NT2/D1 (cell line): ENCODE data around the gene RBPMS2.

Experiments
- SUZ12 ChIP-seq: IDR thresholded peaks from 2 replicates; pipeline ENCODE4 v1.6.1; 2011; ENCODE audit not compliant: insufficient read length, insufficient read depth; ENCODE audit errors: extremely low read depth
- YY1 ChIP-seq: IDR thresholded peaks from 2 replicates; pipeline ENCODE4 v1.6.1; 2011; ENCODE audit not compliant: insufficient read length, insufficient read depth
- ZNF274 ChIP-seq: IDR thresholded peaks from 2 replicates; pipeline ENCODE4 v1.6.1; 2011; ENCODE audit warnings: mild to moderate bottlenecking, low read depth, low read length

GRCh38 chr15:64732156-64732860 is 43.1 kb downstream of the RBPMS2 start:
- no peak for TF ChIP-seq YY1
- no peak for TF ChIP-seq SUZ12
- no peak for TF ChIP-seq ZNF274
